Activated CD8-positive, alpha-beta memory T cell treated with anti-CD3 and anti-CD28 coated beads for 1 hour (primary cell): Measurements from ENCODE around the gene RASGRF1.

Experiments
- DNase-seq, 2 donors: peaks; one replicate each; pipeline ENCODE4 v3.0.0-alpha.2; 2020; ENCODE audit warnings: low read depth in 1 of 2; ENCODE audit errors: extremely low read depth in 1 of 2

Gene RASGRF1

DNA sequence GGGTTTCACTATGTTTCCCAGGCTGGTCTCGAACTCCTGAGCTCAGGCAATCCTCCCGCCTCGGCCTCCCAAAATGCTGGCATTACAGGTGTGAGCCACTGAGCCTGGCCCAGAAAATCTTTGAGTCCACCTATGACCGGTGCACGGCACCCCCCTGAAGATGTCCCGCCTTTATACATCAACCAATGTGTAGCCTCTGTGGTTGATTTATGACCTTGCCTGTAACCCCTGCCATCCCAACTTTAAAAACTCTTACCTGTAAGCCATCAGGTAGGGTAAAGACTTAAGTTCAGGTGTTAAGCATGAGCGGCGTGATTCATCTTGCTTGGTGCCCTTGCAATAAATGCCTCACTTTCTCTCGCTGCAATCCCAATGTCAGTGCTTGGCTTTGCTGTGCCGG lies 131.2 kb downstream of the RASGRF1 start:
- no peak for DNase-seq

DNA sequence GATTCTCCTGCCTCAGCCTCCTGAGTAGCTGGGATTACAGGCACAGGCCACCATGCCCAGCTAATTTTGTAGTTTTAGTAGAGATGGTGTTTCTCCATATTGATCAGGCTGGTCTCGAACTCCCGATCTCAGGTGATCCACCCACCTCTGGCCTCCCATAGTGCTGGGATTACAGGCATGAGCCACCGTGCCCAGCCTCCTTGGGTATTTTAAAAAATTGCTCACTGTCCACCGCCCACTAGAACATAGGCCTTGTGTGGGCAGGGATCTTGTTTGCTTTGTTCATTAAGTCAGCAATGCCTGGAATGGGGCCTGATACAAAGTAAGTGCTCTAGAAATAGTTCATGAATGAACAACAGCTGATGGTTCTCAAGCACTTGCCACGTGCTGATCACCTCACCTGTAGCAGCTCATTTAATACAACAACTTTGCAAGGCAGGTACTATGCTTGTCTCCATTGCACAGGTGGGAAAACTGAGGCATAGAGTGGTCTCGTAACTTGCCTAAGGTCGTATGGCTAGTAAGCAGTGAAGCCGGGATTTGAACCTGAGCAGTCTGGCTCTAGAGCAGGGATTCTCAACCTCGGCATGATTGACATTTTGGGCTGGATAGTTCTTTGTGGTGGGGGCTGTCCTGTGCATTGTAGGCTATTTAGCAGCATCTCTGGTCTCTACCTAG lies 133.0 kb downstream of the RASGRF1 start:
- DNase-seq, result no peak

DNA sequence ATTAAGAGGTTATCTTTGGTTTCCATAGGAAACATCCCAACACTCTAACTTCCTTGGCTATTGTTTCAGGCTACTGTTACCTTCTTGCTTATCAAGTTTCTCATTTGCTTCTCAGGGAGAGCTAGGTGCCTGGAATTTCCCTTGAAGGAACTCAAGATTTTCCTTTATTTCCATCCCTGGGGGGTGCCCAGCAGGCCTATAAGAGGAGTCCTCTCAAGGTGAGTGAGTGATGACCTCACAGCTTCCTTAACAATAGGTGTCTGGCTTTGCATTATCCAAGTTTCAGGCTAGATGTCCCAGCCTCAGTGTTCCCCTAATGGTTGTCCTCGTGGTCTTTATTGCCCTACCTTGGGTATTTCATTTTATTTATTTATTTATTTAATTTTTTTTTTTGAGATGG lies 133.6 kb downstream of the RASGRF1 start:
- DNase-seq, result no peak

DNA sequence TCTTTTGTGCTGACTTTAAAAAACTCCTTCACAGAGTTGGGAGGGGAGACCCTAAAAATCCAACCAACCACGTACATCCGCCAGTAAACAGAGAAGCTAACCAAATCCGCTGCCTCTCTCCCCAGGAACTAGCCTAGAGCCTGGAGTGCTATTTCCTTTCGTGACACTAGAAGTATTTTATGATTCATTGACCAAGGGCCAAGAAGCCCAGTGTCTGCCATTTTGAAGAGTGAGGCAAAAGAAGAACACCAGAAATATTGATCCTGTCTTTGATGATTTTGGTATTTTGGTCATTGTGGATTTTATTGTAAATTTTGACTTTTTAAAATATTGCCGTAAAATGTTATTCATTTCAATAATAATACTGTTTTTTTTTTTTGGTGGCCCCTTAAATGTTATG lies 135.2 kb downstream of the RASGRF1 start:
- no peak for DNase-seq

DNA sequence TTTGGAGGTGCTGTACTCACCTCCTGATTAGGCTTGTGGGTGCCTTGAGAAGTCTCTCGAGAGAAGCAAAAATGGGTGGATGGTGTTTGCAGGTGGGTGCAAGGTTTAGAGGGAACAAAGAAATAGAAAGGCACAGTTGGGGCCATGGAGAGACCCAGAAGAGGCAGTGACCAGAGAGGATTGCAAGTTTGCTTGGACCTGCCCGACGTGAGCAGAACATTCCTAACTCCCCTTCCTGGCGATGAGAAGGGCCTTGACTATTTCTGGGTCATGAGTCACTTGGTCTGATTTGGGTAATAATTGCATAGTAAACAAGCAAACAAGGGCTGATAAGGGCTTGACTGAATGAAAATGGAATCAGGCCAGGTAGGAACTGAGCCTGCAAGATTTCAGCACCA lies 138.7 kb downstream of the RASGRF1 start:
- DNase-seq, result no peak

DNA sequence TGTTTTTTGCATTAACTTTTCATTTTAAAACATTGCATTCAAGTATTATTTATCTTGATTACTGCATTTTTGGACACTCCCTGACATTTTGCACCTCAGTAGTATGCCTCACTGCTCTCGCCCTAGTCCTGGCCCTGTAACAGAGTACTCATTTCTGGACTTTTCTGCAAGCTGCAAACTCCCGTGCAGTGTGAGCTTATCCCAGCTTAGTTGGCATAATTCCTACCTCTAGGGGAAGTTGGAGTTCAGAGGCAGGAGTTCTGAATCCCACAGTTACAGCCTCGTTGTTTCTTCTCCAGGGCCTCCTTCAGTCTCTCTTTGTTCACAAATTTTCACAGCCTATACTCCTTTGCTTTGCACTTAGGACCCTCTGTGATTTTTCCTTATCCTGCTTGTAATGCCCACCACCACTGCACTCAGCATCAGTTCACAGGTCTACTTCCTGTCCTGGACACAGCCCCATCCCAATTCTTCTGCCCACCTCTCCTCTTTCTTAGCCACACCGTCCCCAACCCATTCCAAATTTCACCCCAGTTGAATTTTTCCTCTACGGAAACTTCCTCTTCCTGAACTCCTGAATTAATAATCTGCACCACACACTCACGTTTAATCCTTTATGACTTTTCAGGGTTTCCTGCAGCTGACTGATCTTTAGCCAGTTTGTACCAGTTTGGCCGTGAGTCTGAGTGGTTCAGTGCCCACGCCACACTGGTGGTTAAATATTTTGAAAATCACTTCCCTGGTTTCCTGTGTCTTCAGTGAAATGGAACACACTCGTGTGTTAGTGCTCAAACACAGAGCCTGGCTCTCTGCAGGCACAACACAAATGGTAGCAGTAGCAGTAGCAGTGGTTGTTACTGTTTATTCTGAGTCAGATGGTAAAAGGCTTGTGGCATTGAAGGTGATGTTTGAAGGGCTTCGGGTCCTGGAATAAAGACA lies 139.4 kb downstream of the RASGRF1 start:
- no peak for DNase-seq

DNA sequence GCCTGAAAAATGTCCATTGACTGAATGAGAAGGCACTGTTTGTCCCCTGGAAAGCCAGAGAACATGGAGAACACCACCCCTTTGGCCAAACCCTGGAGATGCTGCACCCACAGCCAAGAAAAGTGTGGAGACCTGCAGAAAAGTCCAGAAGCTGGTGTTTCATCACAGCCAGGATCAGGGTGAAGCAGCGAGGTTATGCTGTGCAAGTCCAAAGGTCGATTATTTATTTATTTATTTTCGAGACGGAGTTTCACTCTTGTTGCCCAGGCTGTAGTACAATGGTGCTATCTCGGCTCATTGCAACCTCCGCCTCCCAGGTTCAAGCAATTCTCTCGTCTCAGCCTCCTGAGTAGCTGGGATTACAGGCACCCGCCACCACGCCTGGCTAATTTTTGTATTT lies 140.2 kb downstream of the RASGRF1 start:
- DNase-seq, result no peak

DNA sequence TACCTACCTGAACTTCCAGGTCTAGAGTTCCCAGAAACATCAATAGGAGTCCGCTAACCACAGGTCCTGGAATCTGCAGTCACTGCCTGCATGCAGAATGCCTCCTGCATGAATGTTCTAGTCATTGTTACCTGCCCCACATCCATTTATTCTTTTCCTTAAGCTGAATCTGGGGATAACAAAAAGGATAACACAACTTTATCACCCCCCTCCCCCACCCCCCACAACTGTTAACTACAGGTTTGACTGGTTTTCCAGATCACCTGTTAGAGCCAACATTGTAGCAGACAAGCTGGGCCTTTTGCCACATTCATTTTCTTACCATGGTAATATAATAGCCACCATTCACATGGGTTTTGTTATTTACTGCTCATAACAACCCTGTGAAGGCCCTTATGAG lies 141.1 kb downstream of the RASGRF1 start:
- DNase-seq, result no peak

DNA sequence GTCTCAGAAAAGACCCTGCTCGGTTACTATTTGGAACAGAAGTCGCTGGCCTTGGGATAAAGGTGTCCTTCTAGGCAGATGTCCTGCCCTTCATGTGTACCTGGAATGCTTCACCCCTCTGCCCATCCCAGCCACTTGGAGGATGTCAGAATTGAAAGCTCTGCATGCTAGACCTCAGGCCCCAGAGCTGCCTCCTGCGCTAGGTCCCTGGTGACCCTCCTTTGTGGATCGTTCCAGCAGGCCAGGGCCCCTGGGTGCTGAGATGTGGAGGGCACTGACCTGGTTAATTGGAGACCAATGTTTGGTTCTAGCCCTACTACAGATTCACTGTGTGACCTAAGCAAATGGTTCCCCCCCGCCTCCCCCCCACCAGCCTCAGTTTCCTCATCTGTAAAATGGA lies 143.1 kb downstream of the RASGRF1 start:
- DNase-seq, result no peak

DNA sequence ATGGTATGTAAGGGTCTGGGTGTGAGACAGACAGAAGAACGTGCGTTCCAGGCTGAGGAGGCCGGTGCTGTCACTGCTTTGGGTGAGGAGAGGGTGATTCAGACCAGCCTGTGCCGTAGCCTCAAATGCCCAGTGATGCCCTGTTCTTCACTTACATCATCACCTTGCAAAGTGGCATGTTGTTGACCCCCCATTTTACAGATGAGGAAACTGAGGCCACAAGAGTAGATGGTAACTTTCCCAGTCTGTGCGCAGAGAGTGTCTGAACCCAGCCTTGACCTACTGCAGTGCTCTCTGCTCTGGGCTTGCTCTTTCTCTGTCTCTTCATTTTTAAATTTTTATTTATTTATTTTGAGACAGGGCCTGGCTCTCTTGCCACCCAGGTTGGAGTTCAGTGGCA lies 144.1 kb downstream of the RASGRF1 start:
- no peak for DNase-seq

DNA sequence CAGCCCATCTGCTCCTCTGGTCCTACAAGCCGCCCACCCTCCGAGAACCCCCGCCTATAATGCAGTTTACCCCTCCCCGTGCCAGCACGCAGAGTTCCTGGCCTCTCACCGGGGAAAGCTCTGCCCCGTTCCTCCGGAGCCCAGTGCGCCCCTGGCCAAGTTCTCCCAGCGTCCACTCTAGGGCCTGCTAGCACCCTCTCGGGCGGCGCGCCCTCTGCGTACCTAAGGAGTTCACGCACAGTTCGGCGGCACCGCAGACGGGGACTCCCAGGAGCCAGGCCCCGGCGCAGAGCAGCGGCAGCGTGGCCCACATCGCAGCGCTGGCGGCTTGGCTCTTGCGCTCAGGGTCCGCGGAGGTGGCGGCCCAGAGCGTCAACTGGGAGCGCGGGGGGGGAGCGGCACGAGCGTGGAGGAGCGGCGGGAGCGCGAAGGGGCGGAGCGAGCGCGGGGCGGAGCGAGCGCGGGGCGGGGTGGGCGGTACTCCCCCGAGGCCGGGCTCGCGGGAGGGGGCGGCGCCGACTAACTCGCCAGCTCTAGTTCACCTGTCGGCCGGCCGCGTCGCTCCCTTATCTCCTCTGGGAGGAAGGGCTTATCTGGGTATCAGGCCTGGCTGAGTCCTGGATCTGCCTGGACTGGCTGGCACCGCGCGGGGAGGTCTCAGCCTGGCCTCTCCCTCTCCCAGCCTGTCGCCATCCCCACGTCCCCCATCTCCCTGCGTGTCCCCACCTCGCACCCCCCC lies 145.7 kb downstream of the RASGRF1 start, which contains the start of gene CTSH:
CTSH (minus strand) TSS at position 378 of the 739 bp plus-strand sequence; CDS start at position 313, 65 bp downstream.
- peak; percentile 10 to 61 for DNase-seq

DNA sequence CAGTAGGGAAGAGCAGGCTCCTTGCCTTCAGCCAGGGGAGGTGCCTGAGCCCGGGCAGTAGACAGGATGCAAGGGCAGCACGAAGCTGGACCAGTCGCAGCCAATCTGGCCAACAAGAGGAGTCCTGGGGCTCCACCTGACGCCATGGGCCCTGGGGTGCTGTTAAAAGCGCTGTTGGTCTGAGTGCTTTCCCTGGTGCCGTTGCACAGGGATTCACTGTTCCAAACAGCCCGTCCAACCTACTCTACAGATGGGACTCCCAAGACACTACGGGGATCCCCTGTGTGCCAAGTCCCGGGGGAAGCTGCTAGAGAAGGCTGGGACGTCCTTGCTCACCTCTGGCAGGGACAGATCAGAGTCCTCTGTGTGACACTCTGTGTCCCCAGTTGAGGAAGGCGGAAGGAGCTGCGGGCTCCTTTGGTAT lies 146.4 kb downstream of the RASGRF1 start:
- DNase-seq, result no peak

DNA sequence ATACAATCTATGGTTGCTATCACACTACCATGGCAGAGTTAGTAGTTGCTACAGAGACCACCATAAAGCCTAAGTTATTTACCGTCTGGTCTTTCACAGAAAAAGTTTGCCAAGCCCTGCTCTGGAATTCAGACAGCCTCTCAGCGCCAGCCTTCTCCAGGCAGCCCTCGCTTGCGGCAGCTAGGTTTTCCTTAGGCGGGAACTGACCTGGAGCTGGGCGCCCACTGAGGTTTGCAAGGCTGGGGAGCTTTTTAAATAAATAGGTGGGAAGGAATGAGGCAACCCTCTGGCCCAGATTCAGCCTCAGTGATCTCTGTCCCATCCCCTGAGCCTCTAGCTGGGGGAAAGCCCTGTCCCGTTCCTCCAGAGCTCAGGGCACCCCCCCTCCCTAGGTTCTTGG lies 146.9 kb downstream of the RASGRF1 start:
- DNase-seq, result no peak

DNA sequence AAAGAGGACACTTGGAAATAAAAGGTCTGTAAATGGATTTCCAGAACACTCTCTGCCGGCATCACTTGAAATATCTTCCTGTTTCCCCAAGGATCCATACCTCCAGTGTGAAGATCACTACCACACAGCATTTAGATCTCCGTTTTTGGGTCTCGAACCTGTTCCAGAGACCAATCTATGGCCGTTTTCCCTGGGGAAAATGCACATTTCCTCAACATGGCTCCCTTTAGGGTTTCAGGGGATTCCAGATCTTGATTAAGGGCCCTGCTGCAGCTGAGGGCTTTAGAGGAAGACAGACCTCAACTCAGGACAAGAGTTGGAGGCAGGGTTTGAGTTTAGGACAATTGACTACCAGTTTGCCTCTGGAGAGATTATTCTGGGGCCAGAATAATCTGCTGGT lies 147.8 kb downstream of the RASGRF1 start:
- no peak for DNase-seq

DNA sequence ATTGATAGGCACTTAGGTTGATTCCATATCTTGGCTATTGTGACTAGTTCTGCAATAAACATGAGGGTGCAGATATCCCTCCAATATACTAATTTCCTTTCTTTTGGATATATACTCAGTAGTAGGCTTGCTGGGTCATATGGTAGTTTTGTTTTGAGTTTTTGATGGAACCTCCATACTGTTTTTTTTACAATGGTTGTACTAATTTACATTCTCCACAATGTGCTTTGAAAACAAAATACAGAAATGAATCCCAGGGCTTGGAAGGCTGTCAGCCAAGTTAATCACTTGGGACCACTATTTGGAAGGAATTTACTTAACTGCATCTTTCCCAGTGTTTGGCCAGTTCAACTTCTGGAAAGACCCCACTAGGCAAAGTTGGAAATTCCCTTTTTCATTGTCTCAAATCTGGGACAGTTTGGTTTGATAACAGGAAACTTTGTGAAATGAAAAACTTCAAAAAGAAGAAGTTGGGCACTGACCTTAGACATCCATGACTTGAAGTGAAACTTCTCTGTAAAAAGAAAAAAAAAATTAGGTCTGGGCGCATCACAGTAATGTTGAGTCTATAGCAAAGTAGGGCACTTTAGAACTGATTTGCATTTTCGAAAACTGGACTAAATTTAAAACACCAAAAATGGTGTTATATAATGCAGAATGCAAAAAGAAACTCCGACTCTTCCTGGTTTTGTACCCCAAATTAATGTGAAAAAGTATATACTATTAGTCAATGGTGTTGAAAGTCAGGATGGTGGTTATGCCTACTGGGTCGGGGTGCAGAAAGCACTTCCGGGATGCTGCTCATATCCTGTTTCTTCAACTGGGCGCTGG lies 151.7 kb downstream of the RASGRF1 start:
- DNase-seq, result no peak

DNA sequence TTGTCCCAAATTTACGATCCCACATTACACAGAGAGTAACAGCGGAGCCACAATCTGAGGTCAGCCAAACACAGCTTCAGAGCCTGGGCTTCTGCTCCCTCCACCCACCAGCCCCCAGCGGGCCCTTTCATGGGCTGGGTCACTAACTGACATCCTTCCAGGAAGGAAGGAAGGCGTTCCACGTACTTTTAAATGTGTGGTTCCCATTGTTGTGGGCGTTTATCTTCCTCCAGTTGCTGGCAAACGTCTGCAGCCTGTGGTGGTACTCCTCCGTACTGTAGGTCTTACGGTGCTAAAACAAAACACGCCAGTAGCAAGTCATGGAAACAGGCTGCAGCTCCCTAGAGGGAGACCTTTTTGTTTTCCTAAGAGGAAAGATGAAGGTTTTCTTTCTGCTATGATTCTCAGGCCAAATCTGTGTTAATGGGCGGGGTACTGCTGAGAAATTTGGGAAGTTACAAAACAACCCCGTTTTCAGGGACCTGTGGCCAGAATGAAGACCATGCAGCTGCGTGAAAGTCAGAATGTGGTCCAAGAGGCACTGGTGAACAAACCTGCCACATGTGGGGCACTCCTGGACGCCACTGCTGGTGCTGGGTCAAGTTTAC lies 153.3 kb downstream of the RASGRF1 start:
- DNase-seq, result no peak

DNA sequence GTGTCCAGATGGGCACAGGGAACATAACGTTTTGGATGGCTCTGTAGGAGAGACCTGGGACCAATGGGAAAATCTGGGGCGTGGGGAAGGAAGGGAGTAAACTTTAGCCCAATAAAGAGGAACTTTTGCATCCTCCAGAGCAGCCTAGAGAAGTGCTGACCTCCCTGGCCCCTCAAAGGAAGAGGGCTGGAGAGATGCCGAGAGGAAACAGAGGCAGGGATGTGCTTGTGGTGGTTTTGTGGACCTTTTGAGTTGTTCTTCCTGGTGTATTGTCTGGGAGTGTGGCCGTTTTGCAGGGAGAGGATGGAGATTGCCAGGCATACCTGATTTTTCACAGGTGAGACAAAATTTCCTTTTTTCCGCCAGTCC lies 155.9 kb downstream of the RASGRF1 start:
- DNase-seq, result no peak

DNA sequence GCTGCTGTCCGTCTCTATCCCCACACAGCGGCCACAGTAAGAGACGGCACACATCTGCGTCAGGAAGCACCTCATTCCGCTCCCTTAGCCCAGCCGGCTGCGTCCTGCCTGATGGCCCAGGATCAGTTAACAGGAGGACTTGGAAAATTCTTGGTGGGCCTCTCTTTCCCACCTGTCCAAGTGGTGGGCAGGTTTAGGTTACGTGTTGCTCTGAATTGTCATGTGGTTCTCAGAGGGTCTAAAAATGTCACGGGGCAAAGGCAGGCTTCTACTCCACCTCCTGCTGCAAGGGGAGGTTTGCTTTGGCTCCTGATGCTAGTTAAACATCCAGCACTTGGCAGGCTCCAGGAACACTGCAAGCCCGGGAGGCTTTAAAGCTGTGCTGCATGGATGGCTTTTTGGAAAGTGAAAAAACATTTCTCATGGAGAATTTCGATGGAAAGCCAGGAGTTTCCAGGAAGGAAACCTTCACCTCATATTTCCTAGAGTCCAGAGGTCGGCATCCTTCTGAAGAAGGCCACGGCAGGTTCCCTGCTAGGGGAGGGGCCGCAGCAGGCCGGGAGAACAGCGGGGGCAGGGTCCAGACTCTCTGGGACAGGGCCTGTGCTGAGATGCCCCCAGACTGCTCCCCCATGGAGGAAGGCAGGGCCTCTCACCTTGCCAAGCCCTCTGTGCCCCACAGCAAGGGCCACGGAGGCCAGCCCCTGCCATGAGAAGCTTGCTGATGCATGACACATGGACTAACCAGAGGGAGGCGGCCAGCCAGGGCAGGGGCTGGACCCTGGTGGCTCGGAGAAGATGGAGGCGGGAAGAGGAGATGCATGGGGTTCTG lies 156.5 kb downstream of the RASGRF1 start:
- DNase-seq, result no peak

DNA sequence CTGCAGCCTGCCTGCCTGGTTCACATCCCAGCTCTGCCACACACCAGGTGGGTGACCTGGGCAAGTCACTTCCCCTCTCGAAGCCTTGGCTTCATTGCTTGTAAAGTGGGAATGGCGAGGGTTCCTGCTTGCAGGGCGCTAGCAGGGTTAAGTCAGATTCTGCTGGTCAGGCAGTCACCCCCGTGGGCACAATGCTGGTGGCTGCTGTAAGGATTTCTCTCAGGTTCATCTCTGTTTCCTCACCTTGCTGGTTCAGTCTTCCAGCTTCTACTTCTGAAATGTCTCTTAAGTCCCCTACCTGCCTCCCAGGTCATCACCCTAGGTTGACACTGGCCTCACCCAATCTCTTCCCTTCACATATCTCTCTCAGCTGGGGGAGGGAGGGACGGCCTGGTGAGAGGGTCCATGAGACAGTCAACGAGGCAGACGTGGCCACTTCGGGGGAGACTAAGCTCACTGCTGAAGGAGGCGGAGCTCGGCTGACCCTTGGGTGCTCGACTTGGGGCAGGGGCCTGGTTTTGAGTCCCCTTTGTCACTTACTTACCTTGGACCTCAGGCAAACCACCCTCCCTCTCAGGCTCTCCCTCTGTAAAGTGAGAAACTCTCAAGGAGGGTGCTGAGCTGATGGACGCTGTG lies 157.3 kb downstream of the RASGRF1 start:
- no peak for DNase-seq
